Activated CD8-positive, alpha-beta T cell treated with anti-CD3 and anti-CD28 coated beads for 36 hours (primary cell): ENCODE data around the gene UGT1A6. TPM values are rescaled to one million over a fixed set of nuclear protein-coding genes. Genes with fewer than 3 reads are reported as not detected.

Experiments used
- ATAC-seq: fragments of 200-7000 bp; cut with Tn5 transposase; one replicate; pipeline ENCODE4 v1.10.0; 2021; ENCODE audit warnings: mild to moderate bottlenecking, moderate library complexity
- CTCF ChIA-PET: fragments of 350-600 bp; sonication (Branson Sonifier 250); formaldehyde crosslinking; loops from one replicate; lab custom pipeline; 2021; ENCODE audit warnings: antibody characterized with exemption; lab: Charles Lee
- POLR2A ChIA-PET: fragments of 350-600 bp; sonication (Branson Sonifier 250); formaldehyde crosslinking; loops from one replicate; lab custom pipeline; 2021; ENCODE audit warnings: antibody characterized with exemption; lab: Charles Lee
- DNase-seq: peaks from one replicate; pipeline ENCODE4 v3.0.0-alpha.2; 2020
- H3K27ac Mint-ChIP-seq: one replicate; pipeline ENCODE4 v1.8.0; 2021; ENCODE audit warnings: mild to moderate bottlenecking, mixed read lengths
- H3K27me3 Mint-ChIP-seq: one replicate; pipeline ENCODE4 v1.8.0; 2021; ENCODE audit warnings: mixed read lengths
- H3K36me3 Mint-ChIP-seq: one replicate; pipeline ENCODE4 v1.8.0; 2021; ENCODE audit warnings: low read depth, mixed read lengths
- H3K4me1 Mint-ChIP-seq: one replicate; pipeline ENCODE4 v1.8.0; 2021; ENCODE audit warnings: low read depth, mixed read lengths
- H3K4me3 Mint-ChIP-seq: one replicate; pipeline ENCODE4 v1.8.0; 2021; ENCODE audit warnings: mild to moderate bottlenecking, moderate library complexity, mixed read lengths
- H3K9me3 Mint-ChIP-seq: one replicate; pipeline ENCODE4 v1.8.0; 2021; ENCODE audit warnings: mixed read lengths
- CTCF ChIP-seq: fragments of 200-600 bp; IDR thresholded peaks from one replicate; pipeline ENCODE4 v1.8.0; 2022; ENCODE audit warnings: antibody characterized with exemption, mild to moderate bottlenecking
- intact Hi-C: fragments of 100-400 bp; cut with micrococcal nuclease; formaldehyde crosslinking; loops from one replicate; pipeline ENCODE4 v1.10.0; 2022
- total RNA-seq, 2 experiments: library from RNA; stranded (reverse); gene quantifications; one replicate each; pipeline ENCODE4 v1.2.3, GENCODE V29; 2021

Gene UGT1A6
- total RNA-seq, 2 experiments from 2014 or later, result not detected

GRCh38 chr2:233690444-233690843 is 2.2 kb upstream of the UGT1A6 start:
- Mint-ChIP-seq H3K36me3 (no peaks in the 10 kb centered on the region), H3K27me3 (peaks cover under 1% of the 10 kb centered on the region), H3K4me1 (no peaks in the 10 kb centered on the region), H3K9me3 (no peaks in the 10 kb centered on the region), H3K27ac (no peak overlapping the region), H3K4me3 (no peak overlapping the region)
- intact Hi-C loops, result no loop called here
- no peak for DNase-seq
- ATAC-seq, result no peak
- ChIA-PET POLR2A (interaction anchor here (0.6 kb wide), 1 partner anchor 182 kb away, joined by 3 read pairs; no protein-coding TSS in a partner anchor), CTCF (no interaction called here)
- no peak for TF ChIP-seq CTCF

GRCh38 chr2:233691443-233692433 is 952 bp upstream of the UGT1A6 start:
- CTCF ChIA-PET, result interaction anchor here (0.6 kb wide), 1 partner anchor 20 kb away, joined by 3 read pairs; no protein-coding TSS in a partner anchor
- DNase-seq (no peak), ATAC-seq (no peak)
- Mint-ChIP-seq H3K4me3 (no peak overlapping the region), H3K4me1 (no peaks in the 10 kb centered on the region), H3K9me3 (no peaks in the 10 kb centered on the region), H3K27ac (no peak overlapping the region), H3K27me3 (peaks cover 4% of the 10 kb centered on the region), H3K36me3 (no peaks in the 10 kb centered on the region)
- intact Hi-C loops, result no loop called here
- no peak for TF ChIP-seq CTCF
- POLR2A ChIA-PET, result interaction anchor here (1.0 kb wide), 1 partner anchor 16 kb away, joined by 3 read pairs; no protein-coding TSS in a partner anchor

DNA sequence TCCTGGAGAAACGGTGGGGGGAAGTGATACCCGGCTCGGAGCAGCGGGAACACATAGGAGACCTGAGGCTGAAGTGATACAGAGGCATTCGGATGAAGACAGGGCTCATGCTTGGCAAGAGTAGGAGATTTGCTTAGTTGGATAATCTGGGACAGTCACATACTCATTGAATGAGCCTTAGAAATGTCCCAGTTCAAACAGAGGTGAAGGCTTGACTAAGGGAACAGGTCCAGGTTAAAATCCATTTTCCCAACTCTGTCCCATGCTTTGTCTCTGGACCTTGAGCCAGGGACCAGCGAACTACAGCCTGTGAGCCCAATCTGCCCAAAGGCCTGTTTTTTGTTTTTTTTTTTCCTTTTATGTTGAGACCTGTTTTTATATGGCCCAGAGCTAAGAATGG is 1.3 kb downstream of the UGT1A6 start:
- no peaks in the 10 kb centered on the region for H3K4me1 Mint-ChIP-seq
- H3K36me3 Mint-ChIP-seq, result no peaks in the 10 kb centered on the region
- H3K9me3 Mint-ChIP-seq, result no peaks in the 10 kb centered on the region
- POLR2A ChIA-PET, result no interaction called here
- H3K4me3 Mint-ChIP-seq, result no peak overlapping the region
- no peak overlapping the region for H3K27ac Mint-ChIP-seq
- ATAC-seq (no peak), DNase-seq (no peak)
- CTCF ChIA-PET, result no interaction called here
- TF ChIP-seq CTCF, result no peak
- peaks cover 5% of the 10 kb centered on the region for H3K27me3 Mint-ChIP-seq
- intact Hi-C loops, result no loop called here

- ATAC-seq (no peak), DNase-seq (no peak)
- ChIA-PET POLR2A (no interaction called here), CTCF (interaction anchor here (1.2 kb wide), 1 partner anchor 12 kb away, joined by 3 read pairs; no protein-coding TSS in a partner anchor)
- TF ChIP-seq CTCF, result no peak
- H3K27ac Mint-ChIP-seq, result no peak overlapping the region
- peaks cover 8% of the 10 kb centered on the region for H3K27me3 Mint-ChIP-seq
- H3K4me3 Mint-ChIP-seq, result no peak overlapping the region
- intact Hi-C loops, result no loop called here
- H3K4me1 Mint-ChIP-seq, result no peaks in the 10 kb centered on the region
- H3K9me3 Mint-ChIP-seq, result no peaks in the 10 kb centered on the region
- no peaks in the 10 kb centered on the region for H3K36me3 Mint-ChIP-seq
Measured at GRCh38 chr2:233698740-233699139, 6.0 kb downstream of the UGT1A6 start.
